GM21381 (cell line): Measurements from ENCODE around the gene SRL.

Source experiments
- ATAC-seq: cut with Tn5 transposase; IDR thresholded peaks from one replicate; pipeline ENCODE4 v1.9.1; 2021; ENCODE audit warnings: mild to moderate bottlenecking, moderate library complexity; ENCODE audit not compliant: unreplicated experiment

SRL gene

GRCh38 chr16:4241928-4242283, at the start of gene SRL:
Gene SRL, minus strand, starts transcription at chr16:4242080. Its CDS starts 13 bp downstream, at chr16:4242067.
- no peak for ATAC-seq

DNA sequence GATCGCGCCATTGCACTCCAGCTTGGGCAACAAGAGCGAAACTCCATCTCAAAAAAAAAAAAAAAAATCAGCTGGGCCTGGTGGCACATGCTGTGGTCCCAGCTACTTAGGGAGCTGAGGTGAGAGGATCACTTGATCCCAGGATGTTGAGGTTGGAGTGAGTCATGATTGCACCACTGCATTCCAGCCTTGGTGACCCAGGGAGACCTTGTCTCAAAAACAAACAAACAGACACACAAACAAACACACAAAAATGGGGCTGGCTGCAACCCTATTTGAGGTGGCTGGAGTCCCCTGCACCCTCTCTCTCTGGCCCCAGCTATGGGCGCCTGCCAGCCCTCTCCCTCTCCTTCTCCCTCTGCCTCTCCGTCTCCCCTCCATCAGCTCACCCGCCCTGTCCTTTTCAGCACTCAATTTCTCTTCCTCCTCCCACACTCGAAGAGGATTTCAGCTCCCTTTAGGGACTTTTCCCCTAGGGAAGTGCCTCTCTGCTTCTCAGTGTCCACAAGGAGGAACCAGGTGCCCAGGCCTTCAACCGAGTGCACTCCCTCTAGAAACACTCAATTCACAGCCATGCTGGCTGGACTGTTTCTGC, 48.5 kb upstream of the SRL start:
- no peak for ATAC-seq

DNA sequence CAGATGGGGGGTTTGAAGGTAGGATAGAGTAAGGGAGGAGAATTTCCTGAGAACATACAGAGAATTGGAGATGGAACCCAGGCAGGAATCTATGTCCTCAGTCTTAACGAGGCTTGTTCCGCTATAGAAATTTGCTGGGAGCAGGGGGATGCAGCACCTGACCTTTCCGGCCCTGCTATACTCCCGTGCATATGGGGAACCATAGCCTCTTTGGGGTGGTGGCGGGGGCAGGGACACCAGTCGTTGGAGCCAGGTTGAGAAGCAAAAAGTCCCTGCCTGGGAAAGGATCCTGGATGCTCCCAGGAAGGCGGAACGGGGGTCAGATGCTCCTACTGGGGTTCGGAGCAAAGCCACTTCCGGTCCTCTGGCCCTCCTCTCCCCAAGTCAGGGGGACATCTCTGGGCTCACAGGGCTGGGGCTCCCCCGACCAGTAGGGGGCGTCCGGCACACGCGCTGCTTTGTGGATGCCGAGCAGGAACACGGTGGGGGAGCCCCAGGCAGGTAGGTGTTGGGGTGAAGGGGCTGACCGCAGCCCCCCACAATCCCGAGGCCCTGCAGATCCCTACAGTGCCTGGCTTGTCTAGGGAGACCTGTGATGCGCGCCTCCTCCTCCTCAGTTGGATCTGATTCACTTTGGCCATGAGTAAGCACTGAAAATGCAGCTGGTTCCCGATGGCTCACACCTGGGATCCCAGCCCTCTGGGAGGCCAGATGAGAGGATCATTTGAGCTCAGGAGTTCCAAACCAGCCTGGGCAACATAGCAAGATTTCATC, 46.5 kb upstream of the SRL start:
- ATAC-seq: peak; percentile 77

GRCh38 chr16:4285167-4285566, 43.3 kb upstream of the SRL start:
- no peak for ATAC-seq

DNA sequence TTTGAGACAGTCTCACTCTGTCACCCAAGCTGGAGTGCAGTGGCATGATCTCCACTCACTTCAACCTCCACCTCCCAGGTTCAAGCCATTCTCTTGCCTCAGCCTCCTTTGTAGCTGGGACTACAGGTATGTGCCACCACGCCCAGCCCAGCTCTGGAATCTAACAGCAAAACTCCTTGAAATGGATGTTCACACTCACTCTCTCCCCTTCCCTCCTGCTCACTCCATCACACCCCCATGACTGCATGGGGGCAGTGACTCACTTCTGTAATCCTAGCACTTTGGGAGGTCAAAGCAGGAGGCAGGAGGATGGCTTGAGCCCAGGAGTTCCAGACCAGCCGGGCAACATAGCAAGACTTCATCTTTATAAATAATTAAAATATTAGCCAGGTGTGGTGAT, 42.1 kb upstream of the SRL start:
- ATAC-seq: no peak

- ATAC-seq: no peak
Measured at GRCh38 chr16:4283441-4283840, 41.6 kb upstream of the SRL start.

- ATAC-seq: no peak
Measured at GRCh38 chr16:4280625-4281024, 38.7 kb upstream of the SRL start.

GRCh38 chr16:4277987-4278513, 36.2 kb upstream of the SRL start:
- ATAC-seq: no peak

DNA sequence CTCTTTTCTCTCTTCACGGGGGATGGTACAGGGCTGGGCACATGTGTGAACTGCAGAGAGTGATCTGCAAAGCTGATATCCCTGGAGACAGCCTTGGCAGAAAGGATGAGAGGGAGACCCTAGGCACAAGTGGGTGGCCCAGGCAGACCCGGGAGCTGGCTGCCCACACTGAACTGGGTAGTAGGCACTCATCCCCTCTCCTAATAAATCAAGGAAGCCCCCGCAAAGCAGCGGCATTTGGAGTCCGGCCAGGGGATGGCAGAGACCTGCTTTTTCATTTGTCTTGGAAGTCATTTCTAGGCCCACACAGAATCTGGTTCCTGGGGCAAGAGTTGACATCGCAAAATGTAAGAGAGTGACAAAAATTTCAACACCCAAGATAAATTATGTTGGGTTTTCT, 34.0 kb upstream of the SRL start:
- no peak for ATAC-seq

DNA sequence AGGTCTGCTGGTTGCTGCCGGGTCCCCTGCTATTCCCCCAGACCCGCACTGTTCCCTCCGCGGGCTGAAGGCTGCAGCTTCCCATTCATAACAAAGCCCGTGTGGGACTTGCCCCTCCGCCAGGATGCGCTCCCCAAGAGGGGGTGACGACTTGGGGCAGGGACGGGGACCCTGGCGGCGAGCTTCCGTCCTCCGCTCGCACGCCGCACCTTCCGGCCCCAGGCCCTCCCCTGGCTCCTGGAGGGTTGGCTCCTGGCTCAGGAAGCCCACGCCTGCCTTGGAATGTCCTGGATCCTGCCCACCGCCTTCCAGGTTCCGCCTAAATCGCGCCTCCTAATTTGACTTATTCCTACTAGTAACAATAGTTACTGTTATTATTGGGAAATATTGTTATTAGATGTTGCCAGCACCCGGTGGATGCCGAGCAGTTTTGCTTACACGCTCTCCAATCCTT, 32.0 kb upstream of the SRL start:
- ATAC-seq: no peak

DNA sequence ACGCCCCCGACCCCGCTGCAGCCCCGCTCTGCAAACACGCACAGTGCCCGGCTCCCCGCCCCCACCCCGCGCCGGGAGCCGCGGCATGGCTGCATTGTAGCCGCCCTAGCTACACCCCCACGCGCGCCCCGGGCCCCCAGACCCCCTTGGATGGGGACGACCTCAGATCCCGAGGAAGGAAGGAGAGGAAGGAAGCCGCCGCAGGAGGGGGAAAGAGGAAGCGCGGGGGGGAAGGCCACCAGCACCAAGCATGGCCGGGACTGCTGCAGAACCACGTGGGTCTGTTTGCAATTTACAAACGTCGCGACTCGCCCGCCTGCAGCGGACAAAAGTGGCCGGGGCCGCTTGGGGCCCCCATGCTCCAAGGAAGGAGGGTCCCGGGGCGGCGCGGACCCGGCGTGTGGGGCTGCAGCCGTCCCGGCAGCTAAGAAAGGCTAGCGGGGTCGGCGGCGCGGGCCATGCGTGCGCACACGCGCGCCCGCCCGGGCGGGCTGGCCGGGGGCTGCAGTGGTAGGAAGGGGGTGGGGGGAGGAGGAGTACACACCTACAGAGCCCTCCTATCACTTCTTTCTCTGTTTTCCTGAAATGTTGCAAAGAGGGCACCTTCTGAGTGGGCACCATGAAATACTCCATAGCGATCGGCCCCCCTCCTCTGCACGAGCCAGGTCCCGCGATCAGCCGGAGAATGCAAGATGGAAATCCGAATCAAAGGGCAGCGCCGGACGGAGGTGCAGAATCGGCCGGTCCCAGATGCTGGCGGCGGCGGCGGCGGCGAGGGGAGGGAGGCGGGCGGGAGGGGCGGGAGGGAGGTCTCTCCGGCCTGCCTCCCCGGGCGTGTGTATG, 30.5 kb upstream of the SRL start:
- ATAC-seq: no peak

GRCh38 chr16:4271176-4272113, 29.6 kb upstream of the SRL start:
- ATAC-seq: peak; percentile 52

DNA sequence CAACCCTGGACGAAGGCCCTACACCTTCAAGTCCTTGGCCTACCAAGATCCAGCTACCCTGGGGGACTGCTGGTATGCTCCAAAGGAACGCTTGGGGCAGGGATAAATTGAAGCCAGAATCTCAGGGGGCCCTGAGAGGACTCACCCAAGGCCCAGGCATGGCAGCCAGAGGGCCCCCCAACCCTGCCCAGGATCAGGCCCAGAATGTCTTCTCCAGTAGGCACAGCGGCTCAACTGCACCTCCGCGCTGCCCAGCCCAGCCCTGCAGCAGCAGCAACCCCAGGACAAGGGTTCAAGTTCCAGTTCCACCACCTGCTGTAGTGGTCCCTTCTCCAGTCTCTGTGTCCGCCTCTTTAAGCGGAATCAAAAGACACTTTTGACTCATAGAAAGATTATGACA, 28.7 kb upstream of the SRL start:
- ATAC-seq: no peak

DNA sequence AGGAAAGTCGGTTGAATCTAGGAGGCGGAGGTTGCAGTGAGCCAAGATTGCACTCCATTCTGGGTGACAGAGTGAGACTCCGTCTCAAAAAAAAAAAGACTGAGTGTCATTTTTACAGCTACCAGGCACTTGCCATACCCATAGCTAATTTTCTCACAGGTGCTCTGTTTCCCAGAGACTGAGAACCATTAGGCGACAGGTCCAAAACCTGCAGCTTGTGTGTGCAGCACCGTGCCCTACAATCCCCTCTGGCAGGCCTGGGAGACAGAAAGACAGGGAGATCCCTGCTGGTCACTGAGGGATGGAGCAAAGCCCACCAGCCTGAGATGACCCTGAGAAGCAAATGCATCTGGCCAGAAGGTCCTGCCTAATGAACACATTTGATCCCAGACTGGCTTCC, 28.2 kb upstream of the SRL start:
- ATAC-seq: no peak

DNA sequence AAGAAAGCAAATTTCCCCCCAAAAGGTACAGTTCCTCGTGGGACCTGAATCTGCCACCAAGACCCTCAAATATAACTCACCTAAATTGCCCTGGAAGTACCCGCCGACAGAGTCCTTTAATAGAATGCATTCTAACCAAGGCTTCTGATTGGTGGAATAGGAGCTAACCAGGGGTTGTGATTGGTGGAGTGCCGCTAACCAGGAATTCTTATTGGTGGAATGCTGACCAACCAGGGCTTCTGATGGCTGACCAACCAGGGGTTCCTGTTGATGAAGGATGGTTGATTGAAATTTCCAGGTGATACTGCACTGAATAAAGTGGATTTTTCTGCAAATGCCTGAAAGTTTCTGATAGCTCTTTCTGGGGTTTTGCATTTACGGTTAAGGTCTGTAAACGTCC, 24.5 kb upstream of the SRL start:
- no peak for ATAC-seq

DNA sequence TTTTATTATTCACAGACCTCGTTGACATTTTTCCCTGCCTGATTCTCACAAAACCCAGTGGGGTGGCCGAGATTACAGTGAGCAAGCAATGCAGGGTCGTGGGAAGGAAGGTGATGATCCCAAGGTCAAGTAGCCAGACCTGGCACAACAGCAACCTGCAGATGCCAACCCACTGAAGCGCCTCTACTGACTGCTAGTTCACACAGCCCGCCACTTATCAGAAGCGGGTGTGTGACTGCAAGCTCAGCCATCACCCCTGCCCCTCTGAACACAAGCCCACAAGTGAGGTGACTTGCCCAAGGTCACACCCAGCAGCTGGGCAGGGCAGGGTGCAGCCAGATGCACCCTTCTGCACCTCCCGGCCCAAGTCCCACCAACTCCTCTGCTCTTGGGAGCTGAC, 23.8 kb upstream of the SRL start:
- ATAC-seq: no peak

DNA sequence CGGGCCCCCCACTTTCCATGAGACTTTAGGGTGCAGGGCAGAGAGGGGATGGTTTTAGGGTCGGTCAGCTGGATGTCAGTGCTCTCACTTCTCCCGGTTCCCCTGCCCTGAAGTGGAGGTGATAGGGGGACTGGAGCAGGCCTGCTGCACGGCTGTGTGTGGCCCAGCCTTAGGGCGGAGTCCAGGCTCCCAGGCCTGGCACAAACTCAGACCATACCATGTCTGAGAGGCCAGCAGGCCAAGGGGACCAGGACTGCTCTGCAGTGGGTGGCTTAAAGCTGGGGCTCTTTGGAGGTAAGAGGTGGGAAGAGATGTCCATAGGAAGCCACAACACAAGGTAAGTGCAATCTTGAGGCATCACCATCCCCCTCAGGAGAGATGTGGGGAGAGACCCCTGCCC, 22.7 kb upstream of the SRL start:
- ATAC-seq: no peak

DNA sequence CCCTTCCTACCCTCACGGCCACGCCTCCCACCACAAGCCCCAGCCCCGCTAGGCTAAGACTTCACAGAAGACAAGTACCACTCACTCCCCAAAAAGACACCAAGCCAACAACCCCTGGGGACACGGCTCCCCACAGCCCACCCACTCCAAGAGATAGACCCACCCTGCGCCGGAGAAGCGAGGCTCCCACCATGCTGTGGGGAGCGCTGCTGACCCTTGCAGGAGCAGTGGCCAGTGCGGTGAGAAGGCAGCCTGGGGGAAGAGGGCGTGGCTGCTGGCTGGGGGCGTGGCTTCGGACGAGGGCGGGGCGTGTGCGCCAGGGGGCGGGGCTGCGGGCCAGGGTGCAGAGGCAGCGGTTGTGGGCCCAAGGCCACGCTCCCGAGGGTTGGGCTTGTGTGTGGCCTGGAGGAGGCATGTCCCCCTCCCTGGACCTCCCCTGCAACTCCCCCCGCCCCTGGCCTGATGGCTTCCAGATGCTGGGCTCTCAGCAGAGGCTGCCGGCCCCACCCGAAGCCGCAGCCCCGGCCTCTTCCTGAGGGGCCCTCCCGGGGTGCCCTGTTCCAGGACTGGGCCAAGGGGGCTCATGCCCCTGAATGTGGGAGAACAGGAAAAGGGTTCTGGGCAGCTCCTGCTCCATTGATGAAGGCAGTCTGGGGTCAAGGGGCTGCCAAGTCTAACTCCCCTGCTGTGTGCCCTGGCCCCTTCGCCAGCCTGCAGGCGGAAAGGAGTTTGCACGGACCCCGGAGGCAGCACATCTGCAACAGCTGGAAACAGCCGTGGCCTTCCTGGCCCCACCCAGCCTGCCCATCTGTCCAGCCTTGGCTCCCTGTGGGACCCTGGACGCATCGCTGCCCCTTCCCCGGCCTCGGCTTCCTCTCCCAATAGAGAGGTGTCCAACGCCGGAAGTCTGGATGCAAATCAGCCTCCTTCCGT, 21.9 kb upstream of the SRL start:
- no peak for ATAC-seq

DNA sequence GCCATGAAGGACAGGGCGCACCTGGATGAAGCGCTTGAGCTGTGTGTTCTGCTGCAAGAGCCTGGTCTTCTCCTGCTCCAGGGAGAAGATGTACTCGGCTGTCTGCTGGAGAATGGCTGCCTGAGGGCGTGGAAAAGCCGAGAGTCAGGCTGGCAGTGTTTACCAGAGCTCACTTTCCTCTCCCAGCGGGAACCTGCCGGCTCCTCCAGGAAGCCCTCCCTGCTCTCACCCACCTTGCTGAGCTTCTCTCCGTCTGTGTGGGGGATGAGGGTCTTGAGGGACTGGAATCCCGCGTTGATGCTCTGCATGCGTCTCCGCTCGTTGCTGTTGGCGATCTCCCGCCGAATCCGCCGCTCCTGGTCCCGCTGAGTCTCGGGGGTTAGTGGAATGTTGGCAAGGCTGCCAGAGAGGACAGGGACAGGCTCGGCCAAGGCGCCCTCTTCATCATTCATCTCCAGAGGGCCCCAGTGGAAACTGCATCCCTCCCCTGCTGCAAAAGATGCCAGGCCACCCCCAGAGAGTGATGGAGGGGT, 20.5 kb upstream of the SRL start:
- no peak for ATAC-seq
